Choroid plexus epithelial cell (primary cell): ENCODE results near the gene C19orf25.

ENCODE experiments used
- DNase-seq: peaks from one replicate; pipeline ENCODE4 v3.0.0-alpha.2; 2010; ENCODE audit warnings: low read depth
- H3K4me3 ChIP-seq: 2 replicates; pipeline ENCODE4 v1.5.1; 2011; ENCODE audit warnings: low read depth, mild to moderate bottlenecking, control low read depth, low read length, moderate library complexity
- TF ChIP-seq, protein P1 (sequence below): conservative IDR thresholded peaks from 2 replicates; pipeline ENCODE4 v1.5.1; 2011; ENCODE audit warnings: low read depth, mild to moderate bottlenecking, control low read depth, inconsistent platforms, low read length, moderate library complexity

C19orf25 gene

GRCh38 chr19:1438933-1439354, 40.1 kb downstream of the C19orf25 start:
- H3K4me3 ChIP-seq = peak overlapping the region; percentile 94
- TF ChIP-seq, protein P1, sequence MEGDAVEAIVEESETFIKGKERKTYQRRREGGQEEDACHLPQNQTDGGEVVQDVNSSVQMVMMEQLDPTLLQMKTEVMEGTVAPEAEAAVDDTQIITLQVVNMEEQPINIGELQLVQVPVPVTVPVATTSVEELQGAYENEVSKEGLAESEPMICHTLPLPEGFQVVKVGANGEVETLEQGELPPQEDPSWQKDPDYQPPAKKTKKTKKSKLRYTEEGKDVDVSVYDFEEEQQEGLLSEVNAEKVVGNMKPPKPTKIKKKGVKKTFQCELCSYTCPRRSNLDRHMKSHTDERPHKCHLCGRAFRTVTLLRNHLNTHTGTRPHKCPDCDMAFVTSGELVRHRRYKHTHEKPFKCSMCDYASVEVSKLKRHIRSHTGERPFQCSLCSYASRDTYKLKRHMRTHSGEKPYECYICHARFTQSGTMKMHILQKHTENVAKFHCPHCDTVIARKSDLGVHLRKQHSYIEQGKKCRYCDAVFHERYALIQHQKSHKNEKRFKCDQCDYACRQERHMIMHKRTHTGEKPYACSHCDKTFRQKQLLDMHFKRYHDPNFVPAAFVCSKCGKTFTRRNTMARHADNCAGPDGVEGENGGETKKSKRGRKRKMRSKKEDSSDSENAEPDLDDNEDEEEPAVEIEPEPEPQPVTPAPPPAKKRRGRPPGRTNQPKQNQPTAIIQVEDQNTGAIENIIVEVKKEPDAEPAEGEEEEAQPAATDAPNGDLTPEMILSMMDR = no peak
- no peak for DNase-seq

- H3K4me3 ChIP-seq = peak within 1 kb of the TSS; percentile 94
- TF ChIP-seq, protein P1 = peak; percentile 88
- peak; percentile 97 for DNase-seq
Observed at GRCh38 chr19:1438035-1438932, 40.7 kb downstream of the C19orf25 start, which contains the start of gene RPS15. RPS15 (plus strand) TSS chr19:1438396; CDS start chr19:1438426, 30 bp downstream.

GRCh38 chr19:1437609-1438008, 41.4 kb downstream of the C19orf25 start:
- no peak for DNase-seq
- TF ChIP-seq, protein P1 = no peak
- H3K4me3 ChIP-seq = peak overlapping the region; percentile 94

DNA sequence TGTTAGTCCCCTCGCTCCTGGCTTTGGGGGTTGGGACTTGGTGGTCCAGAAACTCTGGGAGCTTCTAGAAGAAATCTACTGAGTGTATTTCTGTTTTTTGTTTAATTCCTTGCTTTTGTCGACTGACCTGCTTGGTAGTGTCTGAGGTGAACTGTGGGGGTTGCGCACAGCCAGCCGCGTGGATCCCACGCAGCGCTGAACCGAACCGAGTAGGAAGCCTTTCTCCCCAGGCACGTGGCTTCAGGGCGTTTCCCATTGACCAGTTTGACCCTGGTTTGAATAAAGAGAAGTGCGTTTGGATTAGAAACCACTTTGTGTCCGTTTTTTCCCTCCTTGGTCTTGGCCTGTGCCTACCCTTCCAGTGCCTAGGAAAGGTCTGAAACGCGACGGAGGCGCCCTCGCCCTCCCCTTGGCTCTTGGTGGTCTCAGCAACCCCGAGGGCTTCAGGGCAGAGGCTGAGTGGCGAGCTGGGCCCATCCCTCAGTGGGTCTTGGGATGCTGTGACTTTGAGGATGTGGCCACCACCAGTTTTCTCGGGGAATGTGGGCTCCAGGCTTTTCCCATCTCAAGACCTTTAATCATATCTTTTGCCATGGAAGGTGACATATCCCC, 43.5 kb downstream of the C19orf25 start:
- TF ChIP-seq, protein P1 = no peak
- DNase-seq = no peak
- H3K4me3 ChIP-seq = no peak overlapping the region

DNA sequence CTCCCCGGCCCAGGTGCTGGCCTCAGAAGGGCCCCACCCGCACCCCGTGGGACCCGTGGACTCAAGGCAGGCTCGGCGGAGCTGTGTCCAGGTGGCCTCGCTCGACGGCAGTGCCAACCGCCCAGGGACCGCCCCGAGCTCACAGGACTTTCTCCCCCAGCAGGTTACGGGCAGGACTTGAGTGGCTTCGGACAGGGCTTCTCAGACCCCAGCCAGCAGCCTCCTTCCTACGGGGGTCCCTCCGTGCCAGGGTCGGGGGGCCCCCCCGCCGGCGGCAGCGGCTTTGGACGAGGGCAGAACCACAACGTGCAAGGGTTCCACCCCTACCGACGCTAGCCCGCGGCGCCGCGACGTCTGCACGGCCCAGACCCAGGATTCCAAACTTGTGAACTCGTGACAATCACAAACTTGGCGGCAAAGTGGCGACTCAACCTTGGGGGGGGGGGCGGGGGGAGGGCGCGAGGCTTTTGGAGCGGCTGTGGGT, 44.4 kb downstream of the C19orf25 start:
- DNase-seq = no peak
- no peak overlapping the region for H3K4me3 ChIP-seq
- TF ChIP-seq, protein P1 = no peak

- DNase-seq = no peak
- TF ChIP-seq, protein P1 = no peak
- H3K4me3 ChIP-seq = no peak overlapping the region
Observed at GRCh38 chr19:1434040-1434366, 45.0 kb downstream of the C19orf25 start.
